Panc1 (cell line): ENCODE measurements around the gene SUPT20H. TPM values are rescaled to one million over a fixed set of nuclear protein-coding genes. Genes with fewer than 3 reads are reported as not detected.

ENCODE experiments used
- ATAC-seq: fragments of 200-7000 bp; cut with Tn5 transposase; 2 replicates; pipeline ENCODE4 v1.9.1; 2020; ENCODE audit warnings: mild to moderate bottlenecking, moderate library complexity
- BruUV-seq: library from RNA; stranded (reverse); fragments of 400-500 nt; replicated peaks from 2 replicates; lab custom pipeline; 2021; lab: Mats Ljungman, UMichigan
- CTCF ChIA-PET: fragments of 300-600 bp; sonication (Branson Sonifier 250); formaldehyde crosslinking; loops from one replicate; lab custom pipeline; 2022; ENCODE audit warnings: antibody characterized with exemption; lab: Charles Lee
- POLR2A ChIA-PET: fragments of 300-600 bp; sonication (Branson Sonifier 250); formaldehyde crosslinking; loops from one replicate; lab custom pipeline; 2022; ENCODE audit warnings: antibody characterized with exemption; lab: Charles Lee
- DNase-seq: peaks from one replicate; pipeline ENCODE4 v3.0.0-alpha.2; 2010; ENCODE audit warnings: low read depth, low spot score
- H3K27ac ChIP-seq: 2 replicates; pipeline ENCODE4 v1.5.1; 2011; ENCODE audit warnings: mild to moderate bottlenecking, low read length, inconsistent platforms
- H3K27me3 ChIP-seq: fragments of 200-500 bp; sonication (Bioruptor generic); 2 replicates; pipeline ENCODE4 v1.6.0; 2014; ENCODE audit warnings: low read length, inconsistent platforms; ENCODE audit not compliant: control insufficient read depth, insufficient read depth
- H3K36me3 ChIP-seq: fragments of 200-500 bp; sonication (Bioruptor generic); 2 replicates; pipeline ENCODE4 v1.5.1; 2014; ENCODE audit warnings: inconsistent platforms, mild to moderate bottlenecking, low read length, moderate library complexity; ENCODE audit not compliant: control insufficient read depth, insufficient read depth
- H3K4me1 ChIP-seq: 2 replicates; pipeline ENCODE4 v1.5.1; 2011; ENCODE audit warnings: inconsistent platforms, mild to moderate bottlenecking, low read length, moderate library complexity; ENCODE audit not compliant: control insufficient read depth, insufficient read depth
- H3K4me3 ChIP-seq, 2 experiments: 2 replicates each; pipeline ENCODE4 v1.5.1; 2011 to 2012; ENCODE audit warnings: low read depth in 2 of 2, low read length in 2 of 2, mild to moderate bottlenecking in 2 of 2, inconsistent platforms in 1 of 2, moderate library complexity in 1 of 2
- H3K9me3 ChIP-seq: fragments of 200-500 bp; sonication (Bioruptor generic); 2 replicates; pipeline ENCODE4 v1.5.1; 2014; ENCODE audit warnings: low read depth, mild to moderate bottlenecking, inconsistent platforms, low read length, moderate library complexity; ENCODE audit not compliant: control insufficient read depth, insufficient read depth
- CTCF ChIP-seq: fragments of 450-650 bp; IDR thresholded peaks from 2 replicates; pipeline ENCODE4 v1.5.1; 2017; ENCODE audit warnings: mild to moderate bottlenecking
- POLR2AphosphoS5 ChIP-seq: IDR thresholded peaks from 2 replicates; pipeline ENCODE4 v1.6.1; 2012; ENCODE audit warnings: mild to moderate bottlenecking, low read depth, low read length, moderate library complexity
- REST ChIP-seq, 2 experiments: IDR thresholded peaks; 2 replicates each; pipeline ENCODE4 v1.6.1; 2011 to 2012; ENCODE audit warnings: low read depth in 2 of 2, control low read depth in 1 of 2, low read length in 1 of 2, mild to moderate bottlenecking in 1 of 2, moderate library complexity in 1 of 2; ENCODE audit not compliant: insufficient read depth in 1 of 2
- TCF7L2 ChIP-seq: IDR thresholded peaks from 2 replicates; pipeline ENCODE4 v1.6.1; 2011; ENCODE audit warnings: mild to moderate bottlenecking, low read depth, low read length, inconsistent platforms
- in situ Hi-C: cut with HindIII; loops from 2 replicates; pipeline ENCODE4 v1.10.0; 2016; ENCODE audit warnings: low sequenced_read_pairs, low pct_unique_long_range_greater_than_20kb
- intact Hi-C: fragments of 100-400 bp; cut with micrococcal nuclease; formaldehyde crosslinking; loops from one replicate; pipeline ENCODE4 v1.10.0; 2022; ENCODE audit not compliant: unreplicated experiment
- total RNA-seq: library from RNA; stranded (reverse); gene quantifications from one replicate; pipeline ENCODE4 v1.2.1, GENCODE V29; 2021; ENCODE audit not compliant: unreplicated experiment

Gene SUPT20H
- total RNA-seq, 1 experiment from 2014 or later: 32.9 TPM

GRCh38 chr13:37068962-37069361, 9.5 kb upstream of the SUPT20H start:
- no TSS peak for BruUV-seq
- Histone ChIP-seq H3K4me1 (no peaks in the 10 kb centered on the region), H3K27ac (no peak overlapping the region), H3K27me3 (no peaks in the 10 kb centered on the region), H3K36me3 (no peaks in the 10 kb centered on the region), H3K4me3 (no peak overlapping the region), H3K9me3 (no peaks in the 10 kb centered on the region)
- in situ Hi-C loops (no loop called here), intact Hi-C loops (no loop called here)
- DNase-seq: no peak
- TF ChIP-seq POLR2AphosphoS5: no peak
- TF ChIP-seq CTCF: peak; percentile 35; the same call in 1 of the 2 replicates
- POLR2A ChIA-PET: no interaction called here
- CTCF ChIA-PET: no interaction called here
- no peak for ATAC-seq

- ChIA-PET CTCF (interaction anchor here (0.6 kb wide), 1 partner anchor 18 kb away, joined by 3 read pairs; no protein-coding TSS in a partner anchor), POLR2A (no interaction called here)
- H3K9me3 ChIP-seq: no peaks in the 10 kb centered on the region
- in situ Hi-C loops (no loop called here), intact Hi-C loops (no loop called here)
- no peak overlapping the region for H3K27ac ChIP-seq
- no peaks in the 10 kb centered on the region for H3K27me3 ChIP-seq
- no peaks in the 10 kb centered on the region for H3K36me3 ChIP-seq
- no peaks in the 10 kb centered on the region for H3K4me1 ChIP-seq
- TF ChIP-seq POLR2AphosphoS5 (no peak), CTCF (no peak)
- no TSS peak for BruUV-seq
- ATAC-seq (no peak), DNase-seq (no peak)
- no peak overlapping the region for H3K4me3 ChIP-seq
Observed at GRCh38 chr13:37067874-37068273, 8.4 kb upstream of the SUPT20H start.

GRCh38 chr13:37065890-37066526, 6.5 kb upstream of the SUPT20H start:
- CTCF ChIA-PET: no interaction called here
- Histone ChIP-seq H3K36me3 (no peaks in the 10 kb centered on the region), H3K27ac (no peak overlapping the region), H3K9me3 (no peaks in the 10 kb centered on the region), H3K4me3 (no peak overlapping the region), H3K4me1 (no peaks in the 10 kb centered on the region), H3K27me3 (no peaks in the 10 kb centered on the region)
- intact Hi-C loops (no loop called here), in situ Hi-C loops (no loop called here)
- no peak for ATAC-seq
- no peak for DNase-seq
- TF ChIP-seq CTCF (no peak), REST (IDR thresholded peaks at IDR 0.05; ENCODE audit: insufficient read depth in 1 of 2, low read depth in 2 of 2, low read length in 1 of 2) (no peak), TCF7L2 (no peak), POLR2AphosphoS5 (no peak)
- POLR2A ChIA-PET: no interaction called here
- no TSS peak for BruUV-seq
